Stimulated activated CD8-positive, alpha-beta memory T cell treated with anti-CD3 and anti-CD28 coated beads, Interleukin-7, amount 100 ng/mL, for 24 hours (primary cell): ENCODE results near the gene ACVR1B.

Experiments used
- DNase-seq: peaks from one replicate; pipeline ENCODE4 v3.0.0-alpha.2; 2020; ENCODE audit warnings: low read depth

The ACVR1B gene

GRCh38 chr12:51943346-51943745 is 8.2 kb upstream of the ACVR1B start:
- no peak for DNase-seq

- DNase-seq = no peak
Measured at GRCh38 chr12:51944608-51945233, 6.8 kb upstream of the ACVR1B start.

GRCh38 chr12:51947246-51947996 is 4.1 kb upstream of the ACVR1B start:
- DNase-seq = no peak

GRCh38 chr12:51948066-51948465 is 3.4 kb upstream of the ACVR1B start:
- DNase-seq = no peak

GRCh38 chr12:51949342-51950030 is 2.0 kb upstream of the ACVR1B start:
- no peak for DNase-seq

- DNase-seq = no peak
Measured at GRCh38 chr12:51950682-51951198, 759 bp upstream of the ACVR1B start.

GRCh38 chr12:51951843-51952722 is 584 bp downstream of the ACVR1B start:
- DNase-seq = no peak

GRCh38 chr12:51953089-51953488 is 1.6 kb downstream of the ACVR1B start:
- DNase-seq = no peak

- DNase-seq = no peak
Measured at GRCh38 chr12:51953864-51954263, 2.4 kb downstream of the ACVR1B start.

GRCh38 chr12:51954561-51955361 is 3.3 kb downstream of the ACVR1B start:
- no peak for DNase-seq

- no peak for DNase-seq
Measured at GRCh38 chr12:51955702-51956101, 4.2 kb downstream of the ACVR1B start.

GRCh38 chr12:51958542-51958941 is 7.0 kb downstream of the ACVR1B start:
- no peak for DNase-seq

- no peak for DNase-seq
Measured at GRCh38 chr12:51959211-51959610, 7.7 kb downstream of the ACVR1B start.

GRCh38 chr12:51959921-51960320 is 8.4 kb downstream of the ACVR1B start:
- DNase-seq = no peak

- no peak for DNase-seq
Measured at GRCh38 chr12:51960488-51960887, 9.0 kb downstream of the ACVR1B start.

- DNase-seq = no peak
Measured at GRCh38 chr12:51960890-51961289, 9.4 kb downstream of the ACVR1B start.

- no peak for DNase-seq
Measured at GRCh38 chr12:51961834-51962233, 10.3 kb downstream of the ACVR1B start.

- DNase-seq = no peak
Measured at GRCh38 chr12:51962737-51963136, 11.2 kb downstream of the ACVR1B start.

GRCh38 chr12:51963477-51963876 is 12.0 kb downstream of the ACVR1B start:
- no peak for DNase-seq

GRCh38 chr12:51969643-51970042 is 18.1 kb downstream of the ACVR1B start:
- DNase-seq = no peak
